ENCODE measurements around the gene MRPS9. TPM values are rescaled to one million over a fixed set of nuclear protein-coding genes. Genes with fewer than 3 reads are reported as not detected.

Gene MRPS9
- 17.7 and 18.9 TPM in 2 replicates for total RNA-seq

- Histone ChIP-seq H3K27me3 (ENCODE audit: insufficient read depth, low read length) (no peaks in the 10 kb centered on the region), H3K36me3 (ENCODE audit: insufficient read depth, low read length) (no peaks in the 10 kb centered on the region), H3K4me2 (ENCODE audit: insufficient read depth, low read length) (peak within 1 kb of the TSS; percentile 99), H3K4me3 (ENCODE audit: insufficient read depth, low read length) (peak within 1 kb of the TSS; percentile 82), H3K9me3 (ENCODE audit: low read depth, low read length) (no peaks in the 10 kb centered on the region), H3K4me1 (ENCODE audit: insufficient read depth, low read length) (peaks cover 12% of the 10 kb centered on the region), H2AFZ (ENCODE audit: low read length) (peak within 1 kb of the TSS; percentile 96), H3K79me2 (ENCODE audit: insufficient read depth, low read length) (peaks cover 33% of the 10 kb centered on the region), H4K20me1 (ENCODE audit: insufficient read depth, low read length) (peaks cover 3% of the 10 kb centered on the region), H3K27ac (ENCODE audit: low read depth, low read length) (peak within 1 kb of the TSS; percentile 69)
- peak; percentile 96 for DNase-seq (ENCODE audit: insufficient read length, low spot score, missing footprints)
- TF ChIP-seq, protein P1, sequence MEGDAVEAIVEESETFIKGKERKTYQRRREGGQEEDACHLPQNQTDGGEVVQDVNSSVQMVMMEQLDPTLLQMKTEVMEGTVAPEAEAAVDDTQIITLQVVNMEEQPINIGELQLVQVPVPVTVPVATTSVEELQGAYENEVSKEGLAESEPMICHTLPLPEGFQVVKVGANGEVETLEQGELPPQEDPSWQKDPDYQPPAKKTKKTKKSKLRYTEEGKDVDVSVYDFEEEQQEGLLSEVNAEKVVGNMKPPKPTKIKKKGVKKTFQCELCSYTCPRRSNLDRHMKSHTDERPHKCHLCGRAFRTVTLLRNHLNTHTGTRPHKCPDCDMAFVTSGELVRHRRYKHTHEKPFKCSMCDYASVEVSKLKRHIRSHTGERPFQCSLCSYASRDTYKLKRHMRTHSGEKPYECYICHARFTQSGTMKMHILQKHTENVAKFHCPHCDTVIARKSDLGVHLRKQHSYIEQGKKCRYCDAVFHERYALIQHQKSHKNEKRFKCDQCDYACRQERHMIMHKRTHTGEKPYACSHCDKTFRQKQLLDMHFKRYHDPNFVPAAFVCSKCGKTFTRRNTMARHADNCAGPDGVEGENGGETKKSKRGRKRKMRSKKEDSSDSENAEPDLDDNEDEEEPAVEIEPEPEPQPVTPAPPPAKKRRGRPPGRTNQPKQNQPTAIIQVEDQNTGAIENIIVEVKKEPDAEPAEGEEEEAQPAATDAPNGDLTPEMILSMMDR (IDR thresholded peaks at IDR 0.05; ENCODE audit: extremely low read depth, low read depth, low read length): no peak
Observed at GRCh38 chr2:105037572-105038382, at the start of gene MRPS9. MRPS9 (plus strand) TSS chr2:105038069; CDS start chr2:105038093, 24 bp downstream.

DNA sequence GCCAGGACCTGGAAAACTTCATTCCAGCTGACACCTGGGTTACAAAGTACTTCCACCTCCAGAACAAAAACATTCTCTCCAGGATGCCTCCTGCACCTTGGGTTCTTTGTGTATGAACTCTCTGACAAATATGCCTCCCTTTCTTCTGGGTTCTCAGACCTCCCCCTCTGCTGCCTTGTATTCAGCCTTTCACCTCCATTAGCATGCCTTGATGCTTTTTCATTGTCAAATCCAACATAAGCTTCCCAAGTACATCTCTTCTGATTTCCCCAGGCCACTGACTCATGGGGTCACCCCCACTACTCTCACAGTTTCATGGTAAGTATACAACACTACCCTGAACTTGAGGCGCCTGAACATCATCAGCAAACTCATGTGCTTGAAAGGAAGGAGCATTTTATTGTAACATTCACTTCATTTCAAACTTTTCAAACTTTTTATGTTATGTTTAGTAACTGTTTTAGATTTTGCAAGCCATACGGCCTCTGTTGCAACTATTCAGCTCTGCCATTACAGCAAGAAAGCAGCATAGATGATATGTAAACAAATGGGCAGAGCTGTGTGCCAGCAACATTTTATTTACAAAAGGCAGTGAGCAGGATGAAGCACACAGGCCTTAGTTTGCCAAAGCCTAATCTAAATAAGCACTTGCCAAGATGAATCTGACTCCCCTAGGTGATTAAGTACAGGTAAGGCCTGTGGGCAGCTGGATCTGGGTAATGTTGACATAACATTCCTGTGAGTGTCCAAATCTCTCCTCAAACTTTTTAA is 32.5 kb upstream of the MRPS9 start:
- Histone ChIP-seq H3K4me2 (ENCODE audit: insufficient read depth, low read length) (no peak overlapping the region), H2AFZ (ENCODE audit: low read length) (no peak overlapping the region), H3K27me3 (ENCODE audit: insufficient read depth, low read length) (no peaks in the 10 kb centered on the region), H3K36me3 (ENCODE audit: insufficient read depth, low read length) (no peaks in the 10 kb centered on the region), H4K20me1 (ENCODE audit: insufficient read depth, low read length) (no peaks in the 10 kb centered on the region), H3K4me3 (ENCODE audit: insufficient read depth, low read length) (no peak overlapping the region), H3K27ac (ENCODE audit: low read depth, low read length) (no peak overlapping the region), H3K9me3 (ENCODE audit: low read depth, low read length) (no peaks in the 10 kb centered on the region), H3K79me2 (ENCODE audit: insufficient read depth, low read length) (no peaks in the 10 kb centered on the region), H3K4me1 (ENCODE audit: insufficient read depth, low read length) (no peaks in the 10 kb centered on the region)
- DNase-seq (ENCODE audit: insufficient read length, low spot score, missing footprints): no peak
- TF ChIP-seq, protein P1 (IDR thresholded peaks at IDR 0.05; ENCODE audit: extremely low read depth, low read depth, low read length): no peak

- Histone ChIP-seq H3K79me2 (ENCODE audit: insufficient read depth, low read length) (no peaks in the 10 kb centered on the region), H3K27ac (ENCODE audit: low read depth, low read length) (no peak overlapping the region), H3K36me3 (ENCODE audit: insufficient read depth, low read length) (no peaks in the 10 kb centered on the region), H2AFZ (ENCODE audit: low read length) (no peak overlapping the region), H4K20me1 (ENCODE audit: insufficient read depth, low read length) (no peaks in the 10 kb centered on the region), H3K9me3 (ENCODE audit: low read depth, low read length) (no peaks in the 10 kb centered on the region), H3K4me1 (ENCODE audit: insufficient read depth, low read length) (no peaks in the 10 kb centered on the region), H3K27me3 (ENCODE audit: insufficient read depth, low read length) (no peaks in the 10 kb centered on the region), H3K4me2 (ENCODE audit: insufficient read depth, low read length) (no peak overlapping the region), H3K4me3 (ENCODE audit: insufficient read depth, low read length) (no peak overlapping the region)
- TF ChIP-seq, protein P1 (IDR thresholded peaks at IDR 0.05; ENCODE audit: extremely low read depth, low read depth, low read length): no peak
- DNase-seq (ENCODE audit: insufficient read length, low spot score, missing footprints): no peak
Observed at GRCh38 chr2:105007367-105007766, 30.5 kb upstream of the MRPS9 start.

- H4K20me1 ChIP-seq (ENCODE audit: insufficient read depth, low read length): no peaks in the 10 kb centered on the region
- H3K4me3 ChIP-seq (ENCODE audit: insufficient read depth, low read length): no peak overlapping the region
- H3K9me3 ChIP-seq (ENCODE audit: low read depth, low read length): no peaks in the 10 kb centered on the region
- H3K4me2 ChIP-seq (ENCODE audit: insufficient read depth, low read length): no peak overlapping the region
- no peak overlapping the region for H3K27ac ChIP-seq (ENCODE audit: low read depth, low read length)
- H3K79me2 ChIP-seq (ENCODE audit: insufficient read depth, low read length): no peaks in the 10 kb centered on the region
- H3K36me3 ChIP-seq (ENCODE audit: insufficient read depth, low read length): no peaks in the 10 kb centered on the region
- H3K27me3 ChIP-seq (ENCODE audit: insufficient read depth, low read length): no peaks in the 10 kb centered on the region
- peaks cover 7% of the 10 kb centered on the region for H3K4me1 ChIP-seq (ENCODE audit: insufficient read depth, low read length)
- no peak overlapping the region for H2AFZ ChIP-seq (ENCODE audit: low read length)
- no peak for DNase-seq (ENCODE audit: insufficient read length, low spot score, missing footprints)
- TF ChIP-seq, protein P1 (IDR thresholded peaks at IDR 0.05; ENCODE audit: extremely low read depth, low read depth, low read length): no peak
Observed at GRCh38 chr2:105032476-105032875, 5.4 kb upstream of the MRPS9 start.

All from osteoblast (primary cell).